ENCODE data around the gene CHD1.

The CHD1 gene

GRCh38 chr5:98827588-98828284 lies 101.1 kb downstream of the CHD1 start:
- no peak overlapping the region for H3K27ac ChIP-seq
- TF ChIP-seq ZFX (IDR thresholded peaks at IDR 0.05) = no peak
- TF ChIP-seq CTCF (conservative IDR thresholded peaks at IDR 0.05) = no peak; the same call in 1 of the 2 replicates

- H3K27ac ChIP-seq = no peak overlapping the region
- TF ChIP-seq CTCF (conservative IDR thresholded peaks at IDR 0.05) (peak; percentile 72), ZFX (IDR thresholded peaks at IDR 0.05) (no peak)
Measured at GRCh38 chr5:98827161-98827560, 101.6 kb downstream of the CHD1 start.

GRCh38 chr5:98825582-98826375 lies 103.0 kb downstream of the CHD1 start:
- no peak overlapping the region for H3K27ac ChIP-seq
- TF ChIP-seq ZFX (IDR thresholded peaks at IDR 0.05) (no peak), CTCF (conservative IDR thresholded peaks at IDR 0.05) (no peak)

- no peak overlapping the region for H3K27ac ChIP-seq
- no peak for TF ChIP-seq ZFX (IDR thresholded peaks at IDR 0.05)
- TF ChIP-seq CTCF (conservative IDR thresholded peaks at IDR 0.05) = no peak
Measured at GRCh38 chr5:98816582-98817222, 112.1 kb downstream of the CHD1 start.

GRCh38 chr5:98813755-98814154 lies 115.1 kb downstream of the CHD1 start:
- TF ChIP-seq ZFX (IDR thresholded peaks at IDR 0.05) = no peak
- no peak for TF ChIP-seq CTCF (conservative IDR thresholded peaks at IDR 0.05)

DNA sequence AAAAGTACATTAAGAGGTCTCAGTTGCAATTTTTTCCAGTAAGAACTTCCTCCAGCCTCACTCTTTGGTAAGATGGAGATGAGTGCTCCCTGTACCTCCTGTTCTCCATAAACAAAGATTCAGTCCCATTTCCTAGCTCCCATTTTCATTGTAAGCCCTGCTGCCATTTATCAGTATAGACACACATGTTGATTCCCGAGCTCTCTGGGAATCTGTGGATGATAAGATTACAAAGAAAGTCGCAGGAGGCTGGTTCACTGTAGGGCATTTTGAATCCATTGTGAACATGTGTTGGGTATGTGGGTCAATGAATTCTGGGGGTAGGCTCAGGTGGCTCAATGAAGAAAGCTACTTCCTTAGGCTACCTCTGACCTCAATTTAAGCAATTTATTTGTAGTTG lies 118.6 kb downstream of the CHD1 start:
- H3K27ac ChIP-seq = no peak overlapping the region
- TF ChIP-seq CTCF (conservative IDR thresholded peaks at IDR 0.05) (no peak), ZFX (IDR thresholded peaks at IDR 0.05) (no peak)

More at GRCh38 chr5:98813755-98814154, 115.1 kb downstream of the CHD1 start:
- no peak overlapping the region for H3K27ac ChIP-seq

- TF ChIP-seq ZFX (IDR thresholded peaks at IDR 0.05) (no peak), CTCF (conservative IDR thresholded peaks at IDR 0.05) (no peak)
- H3K27ac ChIP-seq = no peak overlapping the region
Measured at GRCh38 chr5:98807806-98808205, 121.0 kb downstream of the CHD1 start.

Measured in C4-2B (cell line).